Sigmoid colon (tissue), 3 donors: ENCODE results near the gene CFAP58.

Source experiments
- CTCF ChIP-seq, 4 experiments: fragments of 450-650 bp in 3 of 4; fragments of 200-600 bp in 1 of 4; IDR thresholded peaks; one replicate each; pipeline ENCODE4 v1.5.1; 2016 to 2019; ENCODE audit warnings: antibody characterized with exemption in 4 of 4, mild to moderate bottlenecking in 3 of 4, moderate library complexity in 2 of 4
- POLR2A ChIP-seq, 2 donors: fragments of 450-650 bp; IDR thresholded peaks; one replicate each; pipeline ENCODE4 v1.6.1; 2016; ENCODE audit warnings: antibody characterized with exemption in 2 of 2, mild to moderate bottlenecking in 2 of 2, moderate library complexity in 2 of 2

GRCh38 chr10:104447906-104448305 lies 94.3 kb downstream of the CFAP58 start:
- TF ChIP-seq POLR2A (IDR thresholded peaks at IDR 0.05) (no peak), CTCF (IDR thresholded peaks at IDR 0.05) (no peak)
